Lung (tissue), 12 donors: ENCODE results near the gene FIGN. TPM values are rescaled to one million over a fixed set of nuclear protein-coding genes. Genes with fewer than 3 reads are reported as not detected.
A peak's percentile ranks its signal among the peaks of the same experiment; 100 is the strongest.

Experiments used
- ATAC-seq: fragments of 200-7000 bp; cut with Tn5 transposase; one replicate; pipeline ENCODE4 v1.9.1; 2020; ENCODE audit warnings: moderate number of reproducible peaks; ENCODE audit not compliant: insufficient read depth, low FRiP score
- DNase-seq, 3 donors: peaks; one replicate each; pipeline ENCODE4 v3.0.0-alpha.2; 2013 to 2017
- H3K27ac ChIP-seq, 2 donors: one replicate each; pipeline ENCODE4 v1.5.1; 2013; ENCODE audit warnings: mild to moderate bottlenecking in 2 of 2, moderate library complexity in 2 of 2, control low read depth in 1 of 2, inconsistent platforms in 1 of 2, low read depth in 1 of 2, low read length in 1 of 2
- H3K27me3 ChIP-seq, 3 donors: one replicate each; pipeline ENCODE4 v1.5.1; 2013; ENCODE audit warnings: low read length in 2 of 3; ENCODE audit not compliant: control insufficient read depth in 3 of 3, insufficient read depth in 3 of 3
- H3K36me3 ChIP-seq, 4 donors: one replicate each; pipeline ENCODE4 v1.5.1; 2013; ENCODE audit warnings: low read length in 4 of 4, mild to moderate bottlenecking in 1 of 4, moderate library complexity in 1 of 4; ENCODE audit not compliant: control insufficient read depth in 4 of 4, insufficient read depth in 4 of 4
- H3K4me1 ChIP-seq, 5 donors: one replicate each; pipeline ENCODE4 v1.5.1; 2013; ENCODE audit warnings: low read length in 5 of 5, mild to moderate bottlenecking in 2 of 5, moderate library complexity in 1 of 5; ENCODE audit not compliant: control insufficient read depth in 5 of 5, insufficient read depth in 5 of 5
- H3K4me3 ChIP-seq: one replicate; pipeline ENCODE4 v1.5.1; 2013; ENCODE audit warnings: mild to moderate bottlenecking, control low read depth, moderate library complexity
- H3K9ac ChIP-seq, 2 donors: one replicate each; pipeline ENCODE4 v1.5.1; 2013; ENCODE audit warnings: low read length in 2 of 2, control low read depth in 1 of 2; ENCODE audit not compliant: insufficient read depth in 1 of 2
- H3K9me3 ChIP-seq, 4 donors: one replicate each; pipeline ENCODE4 v1.5.1; 2013; ENCODE audit warnings: low read length in 3 of 4, mild to moderate bottlenecking in 1 of 4, moderate library complexity in 1 of 4; ENCODE audit not compliant: control insufficient read depth in 4 of 4, insufficient read depth in 3 of 4
- CTCF ChIP-seq: IDR thresholded peaks from 2 replicates; pipeline ENCODE4 v1.5.1; 2012; ENCODE audit warnings: mild to moderate bottlenecking; ENCODE audit errors: control extremely low read depth, extremely low read depth
- WGBS, 2 donors: extraction: QIAGEN DNeasy Blood & Tissue Kit; methylation state at CpG; one replicate each; pipeline ENCODE4 v1.1.7; 2013; 5-methylcytosine and 5-hydroxymethylcytosine counted together
- polyA plus RNA-seq, 2 donors: library from polyadenylated mRNA; stranded (reverse); fragments of 200-250 nt; gene quantifications; one replicate each; pipeline ENCODE4 v1.2.1, GENCODE V29; 2013
- total RNA-seq, 2 donors: library from RNA; depleted of rRNA in 1 of 2; stranded (reverse); fragments of >200 nt in 1 of 2; gene quantifications; one replicate each; pipeline ENCODE4 v1.2.1, GENCODE V29; 2014 to 2021
- donor health status: control.
- donor health status: control.
- donor health status: Bipolar disorder and iron deficiency.
- donor health status: healthy.
- donor health status: DM: yes; HTN: yes; CAD: no.

The FIGN gene
- total and polyA plus RNA-seq, 4 donors = 0.42 to 6.5 (median 3.0) TPM

- Histone ChIP-seq H3K4me3 (no peak overlapping the region), H3K9me3 (no peaks in the 10 kb centered on the region), H3K27ac (no peak overlapping the region), H3K27me3 (no peaks in the 10 kb centered on the region), H3K9ac (no peak overlapping the region), H3K4me1 (peaks cover 0 to 4% (median 0%) of the 10 kb centered on the region in 5 donors), H3K36me3 (no peaks in the 10 kb centered on the region)
- ATAC-seq = no peak
- TF ChIP-seq CTCF = no peak
- 78 to 79% methylated on average over 6 of the region's 6 CpGs for WGBS, 2 donors
- DNase-seq = peak in 1 of 3 donors; percentile 20
These were observed 95.1 kb downstream of the FIGN start for GRCh38 chr2:163640542-163641193.

DNA sequence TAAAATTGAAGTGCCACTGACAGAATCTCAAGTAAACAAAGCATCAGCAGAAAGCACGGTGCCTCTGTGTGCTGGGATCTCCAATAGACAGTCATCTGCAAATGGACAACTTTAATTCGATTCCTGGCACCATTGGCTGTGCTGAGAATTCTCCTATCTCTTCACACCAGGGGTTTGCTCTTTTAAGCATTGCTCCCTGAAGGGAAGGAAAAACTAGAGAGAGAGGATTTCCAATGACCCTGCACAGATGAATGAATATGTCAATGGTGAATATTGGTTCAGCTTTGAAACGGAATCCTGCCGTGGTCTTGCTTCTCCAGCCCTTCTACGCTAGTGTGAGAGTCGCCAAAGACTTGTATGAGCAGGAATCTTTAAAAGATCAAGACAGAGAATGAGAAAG is 97.9 kb downstream of the FIGN start:
- DNase-seq (no peak), ATAC-seq (no peak)
- Histone ChIP-seq H3K36me3 (no peaks in the 10 kb centered on the region), H3K27me3 (no peaks in the 10 kb centered on the region), H3K9me3 (no peaks in the 10 kb centered on the region), H3K27ac (peak overlapping the region in 1 of 2 donors; percentile 9), H3K9ac (no peak overlapping the region), H3K4me3 (no peak overlapping the region), H3K4me1 (peaks cover 0 to 4% (median 0%) of the 10 kb centered on the region in 5 donors)
- TF ChIP-seq CTCF = no peak
- 74 to 85% methylated on average over 6 of the region's 6 CpGs for WGBS, 2 donors

- no peak for ATAC-seq
- TF ChIP-seq CTCF = no peak
These were observed 102.5 kb downstream of the FIGN start for GRCh38 chr2:163633291-163633690.

DNA sequence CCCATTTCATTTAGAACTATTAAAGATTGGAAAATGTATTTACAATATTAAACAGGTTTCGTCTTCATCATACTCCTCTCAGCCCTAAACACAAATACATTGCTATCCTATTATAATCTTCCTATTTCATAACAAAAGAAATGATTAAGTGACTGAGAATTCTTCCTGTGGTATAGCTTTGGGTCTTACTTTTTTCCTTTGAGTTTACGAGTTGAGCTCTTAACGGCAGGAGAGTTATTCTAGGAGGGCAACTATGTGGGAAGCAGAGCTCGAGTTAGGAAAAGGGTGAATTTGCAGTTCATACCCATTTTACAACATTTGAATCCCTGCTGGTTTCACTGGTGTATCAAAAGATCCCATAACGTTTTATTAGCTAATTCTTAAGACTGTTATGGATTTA is 105.0 kb downstream of the FIGN start:
- no peak for DNase-seq
- Histone ChIP-seq H3K4me3 (no peak overlapping the region), H3K27ac (no peak overlapping the region), H3K4me1 (peaks cover 0 to 10% (median 0%) of the 10 kb centered on the region in 5 donors), H3K9me3 (no peaks in the 10 kb centered on the region), H3K36me3 (no peaks in the 10 kb centered on the region), H3K27me3 (no peaks in the 10 kb centered on the region), H3K9ac (no peak overlapping the region)
- ATAC-seq = no peak
- 82% methylated on average over 5 of the region's 5 CpGs for WGBS, 2 donors
- TF ChIP-seq CTCF = no peak

More at GRCh38 chr2:163633291-163633690, 102.5 kb downstream of the FIGN start:
- Histone ChIP-seq H3K4me3 (no peak overlapping the region), H3K9me3 (no peaks in the 10 kb centered on the region), H3K36me3 (no peaks in the 10 kb centered on the region), H3K27ac (no peak overlapping the region), H3K4me1 (peaks cover 0 to 4% (median 0%) of the 10 kb centered on the region in 5 donors), H3K27me3 (no peaks in the 10 kb centered on the region), H3K9ac (no peak overlapping the region)
- DNase-seq = no peak
- 73 to 75% methylated on average over 5 of the region's 5 CpGs for WGBS, 2 donors
